Suprapubic skin (tissue), 3 donors: ENCODE results near the gene SERPINI1.

Experiments
- CTCF ChIP-seq, 2 donors: fragments of 200-600 bp in 1 of 2; fragments of 450-650 bp in 1 of 2; sonication (generic) in 1 of 2; IDR thresholded peaks; one replicate each; pipeline ENCODE4 v1.5.1; 2016 to 2019; ENCODE audit warnings: antibody characterized with exemption in 2 of 2, mild to moderate bottlenecking in 1 of 2, moderate library complexity in 1 of 2
- POLR2A ChIP-seq, 2 donors: fragments of 450-650 bp; IDR thresholded peaks; one replicate each; pipeline ENCODE4 v1.6.1; 2017; ENCODE audit warnings: antibody characterized with exemption in 2 of 2, mild to moderate bottlenecking in 2 of 2, moderate library complexity in 2 of 2

- TF ChIP-seq POLR2A (IDR thresholded peaks at IDR 0.05): no peak
- no peak for TF ChIP-seq CTCF (IDR thresholded peaks at IDR 0.05)
Measured at GRCh38 chr3:167738037-167738436, 2.5 kb downstream of the SERPINI1 start.
